ENCODE data around the gene PITRM1.

PITRM1 gene

GRCh38 chr10:3102720-3103427 lies 69.7 kb downstream of the PITRM1 start:
- Histone ChIP-seq H3K4me1 (ENCODE audit: insufficient read depth, low read length, severe bottlenecking) (no peaks in the 10 kb centered on the region), H4K20me1 (ENCODE audit: insufficient read depth, low read length) (no peaks in the 10 kb centered on the region), H3K9me3 (ENCODE audit: low read length) (no peaks in the 10 kb centered on the region), H2AFZ (ENCODE audit: low read length) (no peak overlapping the region), H3F3A (ENCODE audit: insufficient read depth, low read length) (no peaks in the 10 kb centered on the region), H3K36me3 (ENCODE audit: insufficient read depth, low read length) (peaks cover 77% of the 10 kb centered on the region), H3K27ac (ENCODE audit: low read depth, low read length, poor library complexity, severe bottlenecking) (no peak overlapping the region), H3K4me2 (ENCODE audit: low read length) (no peak overlapping the region), H3K79me2 (ENCODE audit: insufficient read depth, low read length) (no peaks in the 10 kb centered on the region), H3K4me3 (ENCODE audit: low read depth, low read length, poor library complexity, severe bottlenecking) (no peak overlapping the region), H3K27me3 (ENCODE audit: insufficient read depth, low read length) (no peaks in the 10 kb centered on the region), H3K9me2 (ENCODE audit: low read depth, low read length) (no peaks in the 10 kb centered on the region), H3K9ac (ENCODE audit: low read length) (no peak overlapping the region)
- TF ChIP-seq CTCF (IDR thresholded peaks at IDR 0.05; ENCODE audit: low read length) = no peak
- TF ChIP-seq EZH2 (IDR thresholded peaks at IDR 0.05; ENCODE audit: borderline replicate concordance, low read length) = no peak

- Histone ChIP-seq H3K9me2 (ENCODE audit: low read depth, low read length) (no peaks in the 10 kb centered on the region), H3K4me1 (ENCODE audit: insufficient read depth, low read length, severe bottlenecking) (no peaks in the 10 kb centered on the region), H2AFZ (ENCODE audit: low read length) (no peak overlapping the region), H3K4me2 (ENCODE audit: low read length) (no peak overlapping the region), H3K36me3 (ENCODE audit: insufficient read depth, low read length) (peaks cover 69% of the 10 kb centered on the region), H4K20me1 (ENCODE audit: insufficient read depth, low read length) (peaks cover 2% of the 10 kb centered on the region; the same call in 1 of the 2 replicates), H3K9ac (ENCODE audit: low read length) (no peak overlapping the region), H3F3A (ENCODE audit: insufficient read depth, low read length) (no peaks in the 10 kb centered on the region), H3K9me3 (ENCODE audit: low read length) (no peaks in the 10 kb centered on the region), H3K27ac (ENCODE audit: low read depth, low read length, poor library complexity, severe bottlenecking) (no peak overlapping the region), H3K4me3 (ENCODE audit: low read depth, low read length, poor library complexity, severe bottlenecking) (no peak overlapping the region), H3K27me3 (ENCODE audit: insufficient read depth, low read length) (no peaks in the 10 kb centered on the region), H3K79me2 (ENCODE audit: insufficient read depth, low read length) (peaks cover 7% of the 10 kb centered on the region)
- TF ChIP-seq CTCF (IDR thresholded peaks at IDR 0.05; ENCODE audit: low read length) = no peak
- no peak for TF ChIP-seq EZH2 (IDR thresholded peaks at IDR 0.05; ENCODE audit: borderline replicate concordance, low read length)
Observed at GRCh38 chr10:3100856-3101640, 71.5 kb downstream of the PITRM1 start.

DNA sequence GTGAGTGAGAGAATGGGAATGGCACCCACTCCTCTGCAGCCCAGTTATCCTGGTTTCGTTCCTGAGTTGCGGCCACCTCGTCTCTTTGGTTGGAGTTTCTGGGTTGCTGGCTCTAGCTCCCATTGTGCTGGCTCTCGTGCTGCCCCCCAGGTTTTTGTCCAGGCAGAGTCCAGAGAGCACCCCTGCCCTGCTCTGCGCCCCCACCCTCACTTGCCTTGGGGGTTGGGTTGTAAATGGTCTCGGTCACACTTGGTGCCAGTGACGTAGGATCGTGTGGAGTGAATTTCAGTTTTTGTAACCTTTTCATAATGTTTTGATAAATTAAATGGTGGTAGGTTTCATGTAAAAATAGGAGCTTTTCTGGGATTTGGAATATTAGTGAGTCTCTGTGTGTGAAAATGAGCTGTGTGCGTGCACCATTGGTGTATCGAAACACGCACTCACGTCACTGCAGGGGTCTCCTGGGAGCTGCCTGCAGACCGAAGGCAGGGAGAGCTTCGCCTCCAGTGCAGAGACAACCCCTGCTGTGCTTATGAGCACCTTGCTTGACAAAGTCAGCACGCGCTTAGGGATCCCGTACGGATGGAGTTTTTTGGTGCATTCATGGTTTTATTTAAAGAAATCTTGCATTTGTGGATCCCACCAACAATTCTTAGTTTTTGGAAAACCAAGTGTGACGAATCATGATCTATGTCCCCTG lies 72.3 kb downstream of the PITRM1 start:
- H3K27me3 ChIP-seq (ENCODE audit: insufficient read depth, low read length) = no peaks in the 10 kb centered on the region
- H3K79me2 ChIP-seq (ENCODE audit: insufficient read depth, low read length) = peaks cover 15% of the 10 kb centered on the region
- H3K36me3 ChIP-seq (ENCODE audit: insufficient read depth, low read length) = peaks cover 69% of the 10 kb centered on the region

More for the DNA sequence above, 72.3 kb downstream of the PITRM1 start:
- TF ChIP-seq EZH2 (IDR thresholded peaks at IDR 0.05; ENCODE audit: borderline replicate concordance, low read length) = no peak
- no peak for TF ChIP-seq CTCF (IDR thresholded peaks at IDR 0.05; ENCODE audit: low read length)
- Histone ChIP-seq H3K27ac (ENCODE audit: low read depth, low read length, poor library complexity, severe bottlenecking) (no peak overlapping the region), H3K9me2 (ENCODE audit: low read depth, low read length) (no peaks in the 10 kb centered on the region), H4K20me1 (ENCODE audit: insufficient read depth, low read length) (peaks cover 2% of the 10 kb centered on the region; the same call in 1 of the 2 replicates), H3K4me2 (ENCODE audit: low read length) (no peak overlapping the region), H3F3A (ENCODE audit: insufficient read depth, low read length) (no peaks in the 10 kb centered on the region), H2AFZ (ENCODE audit: low read length) (no peak overlapping the region), H3K9ac (ENCODE audit: low read length) (no peak overlapping the region), H3K9me3 (ENCODE audit: low read length) (no peaks in the 10 kb centered on the region), H3K4me1 (ENCODE audit: insufficient read depth, low read length, severe bottlenecking) (no peaks in the 10 kb centered on the region), H3K4me3 (ENCODE audit: low read depth, low read length, poor library complexity, severe bottlenecking) (no peak overlapping the region)
